K562 (cell line): ENCODE measurements around the gene KCTD6. TPM values are rescaled to one million over a fixed set of nuclear protein-coding genes. Genes with fewer than 3 reads are reported as not detected.

Experiments used
- ATAC-seq: fragments of 200-7000 bp; cut with Tn5 transposase; 3 replicates; pipeline ENCODE4 v1.9.1; 2020; ENCODE audit warnings: moderate library complexity
- BruUV-seq: library from RNA; stranded (reverse); fragments of 400-500 nt; replicated peaks from 2 replicates; lab custom pipeline; 2021; lab: Mats Ljungman, UMichigan
- CTCF ChIA-PET: fragments of 300-600 bp; formaldehyde crosslinking; extraction: SDS; loops from one replicate; lab custom pipeline; 2021; ENCODE audit warnings: low intra/inter-chr PET ratio; lab: Yijun Ruan, JAX
- POLR2A ChIA-PET: fragments of 300-600, 350-650 bp; sonication (Branson Sonifier 250); formaldehyde crosslinking; extraction: SDS; loops from one replicate; lab custom pipeline; 2021; ENCODE audit warnings: antibody characterized with exemption, inconsistent platforms; lab: Yijun Ruan, JAX
- DNase-seq, 4 experiments: peaks; one replicate each; pipeline versions ENCODE4 v3.0.0 to v3.0.0-alpha.2; 2011 to 2018; ENCODE audit warnings: low spot score in 3 of 4, mixed read lengths in 3 of 4; ENCODE audit errors: extremely low read depth in 1 of 4
- FAIRE-seq: peaks from 2 replicates; lab custom pipeline; 2011; peaks lifted over from hg19 to GRCh38; lab: Jason Lieb, UNC
- H2AFZ ChIP-seq: 2 replicates; pipeline ENCODE4 v1.6.0; 2011; ENCODE audit warnings: low read depth, low read length, control low read depth, inconsistent platforms
- H3K27ac ChIP-seq: fragments of 200-600 bp; 3 replicates; pipeline ENCODE4 v1.8.0; 2011; ENCODE audit warnings: low read depth, mild to moderate bottlenecking, control low read depth, inconsistent platforms, low read length, moderate library complexity, mixed read lengths; ENCODE audit errors: extremely low read depth
- H3K27me3 ChIP-seq, 2 experiments: fragments of 300-600 bp in 1 of 2; 2 replicates in 1 of 2; 3 replicates in 1 of 2; pipeline versions ENCODE4 v1.6.0 to v1.8.0; 2011; ENCODE audit warnings: inconsistent platforms in 2 of 2, low read length in 2 of 2, mild to moderate bottlenecking in 1 of 2, mixed read lengths in 1 of 2, moderate library complexity in 1 of 2; ENCODE audit not compliant: control insufficient read depth in 2 of 2, insufficient read depth in 2 of 2
- H3K36me3 ChIP-seq: fragments of 300-600 bp; 3 replicates; pipeline ENCODE4 v1.8.0; 2011; ENCODE audit warnings: mild to moderate bottlenecking, low read length, inconsistent platforms; ENCODE audit not compliant: control insufficient read depth, insufficient read depth
- H3K4me1 ChIP-seq, 2 experiments: fragments of 200-600 bp in 1 of 2; replicated peaks in 1 of 2; 2 replicates in 1 of 2; 3 replicates in 1 of 2; pipeline versions ENCODE4 v1.5.1 to v1.8.0; 2011; ENCODE audit warnings: inconsistent platforms in 2 of 2, low read length in 2 of 2, mild to moderate bottlenecking in 1 of 2, mixed read lengths in 1 of 2, moderate library complexity in 1 of 2; ENCODE audit not compliant: control insufficient read depth in 2 of 2, insufficient read depth in 2 of 2
- H3K4me2 ChIP-seq: 2 replicates; pipeline ENCODE4 v1.6.1; 2011; ENCODE audit warnings: low read length, control low read depth, inconsistent platforms, mixed read lengths; ENCODE audit not compliant: insufficient read depth
- H3K4me3 ChIP-seq: fragments of 200-600 bp; sonication (generic), shearing (Covaris generic); 2 replicates; pipeline ENCODE4 v1.5.1; 2016; ENCODE audit warnings: control low read depth, inconsistent platforms
- H3K79me2 ChIP-seq: fragments of 200-600 bp; 3 replicates; pipeline ENCODE4 v1.8.0; 2011; ENCODE audit warnings: low read length, inconsistent platforms; ENCODE audit not compliant: control insufficient read depth, insufficient read depth
- H3K9ac ChIP-seq, 2 experiments: 2 replicates each; pipeline versions ENCODE4 v1.6.0 to v1.6.1; 2011; ENCODE audit warnings: low read depth in 2 of 2, low read length in 2 of 2, control low read depth in 1 of 2, inconsistent platforms in 1 of 2, mild to moderate bottlenecking in 1 of 2, mixed read lengths in 1 of 2; ENCODE audit not compliant: insufficient read depth in 1 of 2
- H3K9me1 ChIP-seq: one replicate; pipeline ENCODE4 v1.6.0; 2011; ENCODE audit warnings: inconsistent platforms, mild to moderate bottlenecking, low read length, moderate library complexity; ENCODE audit not compliant: control insufficient read depth, insufficient read depth
- H3K9me3 ChIP-seq: replicated peaks from 2 replicates; pipeline ENCODE4 v1.5.1; 2011; ENCODE audit warnings: low read depth, low read length, inconsistent platforms; ENCODE audit not compliant: control insufficient read depth, insufficient read depth
- H4K20me1 ChIP-seq: replicated peaks from 2 replicates; pipeline ENCODE4 v1.6.1; 2011; ENCODE audit warnings: low read length, inconsistent platforms, mixed read lengths; ENCODE audit not compliant: control insufficient read depth, insufficient read depth
- ADNP ChIP-seq: fragments of 200-800 bp; sonication (Bioruptor generic); IDR thresholded peaks from 2 replicates; pipeline ENCODE4 v1.6.1; 2016; ENCODE audit warnings: missing genetic modification characterization, missing compliant biosample characterization
- ASH1L ChIP-seq: fragments of 450-650 bp; IDR thresholded peaks from 2 replicates; pipeline ENCODE4 v1.6.1; 2018; ENCODE audit warnings: borderline replicate concordance, mild to moderate bottlenecking, low read depth; ENCODE audit not compliant: partially characterized antibody
- CBX5 ChIP-seq: IDR thresholded peaks from 2 replicates; pipeline ENCODE4 v1.6.1; 2014; ENCODE audit warnings: low read depth, borderline replicate concordance
- HSF4 ChIP-seq: fragments of 250-450 bp; sonication (Bioruptor Pico); IDR thresholded peaks from 2 replicates; pipeline ENCODE4 v2.1.2; 2022; ENCODE audit warnings: mild to moderate bottlenecking, moderate library complexity, borderline replicate concordance
- MCM3 ChIP-seq: fragments of 450-650 bp; IDR thresholded peaks from 2 replicates; pipeline ENCODE4 v1.6.1; 2016
- MIER1 ChIP-seq: fragments of 450-650 bp; IDR thresholded peaks from 2 replicates; pipeline ENCODE4 v1.6.1; 2016; ENCODE audit warnings: antibody characterized with exemption, mild to moderate bottlenecking, low read depth
- PHF21A ChIP-seq: fragments of 450-650 bp; IDR thresholded peaks from 2 replicates; pipeline ENCODE4 v1.6.1; 2017; ENCODE audit warnings: low read depth, borderline replicate concordance
- RBM39 ChIP-seq: fragments of 200-400 bp; formaldehyde crosslinking; optimal IDR thresholded peaks from 2 replicates; pipeline ENCODE3; 2018; ENCODE audit warnings: low read depth, low read length
- TAL1 ChIP-seq: fragments of 450-650 bp; IDR thresholded peaks from 2 replicates; pipeline ENCODE4 v1.6.1; 2016; ENCODE audit warnings: mild to moderate bottlenecking
- TARDBP ChIP-seq: fragments of 450-650 bp; IDR thresholded peaks from 2 replicates; pipeline ENCODE4 v1.6.1; 2016
- WHSC1 ChIP-seq: IDR thresholded peaks from one replicate; pipeline ENCODE4 v1.6.1; 2012; ENCODE audit warnings: low read length, control low read depth, inconsistent platforms
- ZBED1 ChIP-seq: IDR thresholded peaks from 2 replicates; pipeline ENCODE4 v1.6.1; 2014
- ZC3H11A ChIP-seq: IDR thresholded peaks from 2 replicates; pipeline ENCODE4 v1.6.1; 2012; ENCODE audit warnings: low read depth, low read length, improper control_type of control experiment
- ZNF184 ChIP-seq: sonication (generic); formaldehyde crosslinking; IDR thresholded peaks from 2 replicates; pipeline ENCODE4 v1.5.0; 2020; ENCODE audit warnings: missing genetic modification reagents
- ZNF589 ChIP-seq: fragments of 200-800 bp; sonication (Bioruptor generic); IDR thresholded peaks from 2 replicates; pipeline ENCODE4 v1.6.1; 2016; ENCODE audit warnings: low read depth, missing genetic modification characterization, missing compliant biosample characterization
- WGBS: fragments of 100-300 bp; shearing (Covaris generic); methylation state at CpG from one replicate; pipeline ENCODE4 v1.1.6; 2016; ENCODE audit warnings: low coverage, mixed read lengths; ENCODE audit not compliant: insufficient coverage; ENCODE audit errors: missing lambda C conversion rate; 5-methylcytosine and 5-hydroxymethylcytosine counted together
- in situ Hi-C: fragments of 300-500 bp; cut with MboI; formaldehyde crosslinking; loops from 4 replicates; pipeline ENCODE4 v1.15.0; 2018; ENCODE audit warnings: inconsistent platforms, mixed read lengths
- intact Hi-C: fragments of 100-400 bp; cut with micrococcal nuclease; formaldehyde crosslinking; loops from 2 replicates; pipeline ENCODE4 v1.14.2; 2022
- polyA plus RNA-seq, 8 experiments: library from polyadenylated mRNA; depleted of rRNA in 4 of 8; stranded (reverse) in 5 of 8; unstranded in 3 of 8; fragments of >200 nt; fragmentation: Nextera tagmentation in 2 of 8; fragmentation: Illumina TruSeq in 1 of 8; extraction: Ambion mirVana in 2 of 8; extraction: Trizol in 1 of 8; gene quantifications; 2 replicates each; pipeline versions ENCODE4 v1.2.1 to v1.2.3, GENCODE V29; 2011 to 2014; ENCODE audit warnings: inconsistent platforms in 1 of 8, missing spikeins in 1 of 8
- total RNA-seq, 7 experiments: library from RNA; depleted of rRNA in 6 of 7; stranded (reverse); fragments of >200 nt in 6 of 7; fragmentation: Illumina TruSeq in 2 of 7; extraction: Trizol in 2 of 7; gene quantifications; 2 replicates each; pipeline versions ENCODE4 v1.2.1 to v1.2.3, GENCODE V29; 2011 to 2021; ENCODE audit warnings: low replicate concordance in 1 of 7
- TF ChIP-seq, protein P1 (sequence below): IDR thresholded peaks from 2 replicates; pipeline ENCODE4 v1.6.1; 2016; ENCODE audit warnings: missing genetic modification characterization, missing compliant biosample characterization
- TF ChIP-seq, protein P2 (sequence below): fragments of 250-450 bp; sonication (Bioruptor Pico); IDR thresholded peaks from 2 replicates; pipeline ENCODE4 v1.5.1; 2021; ENCODE audit warnings: mild to moderate bottlenecking

Gene KCTD6
- total and polyA plus RNA-seq, 9 of the 15 experiments (the other 6 are each of a cell fraction or from before 2014, with no cell fraction given): 2.1 to 5.9 (median 4.5) TPM

GRCh38 chr3:58459160-58459559 lies 32.7 kb upstream of the KCTD6 start:
- DNase-seq (no peak), FAIRE-seq (no peak), ATAC-seq (no peak)
- intact Hi-C loops (no loop called here), in situ Hi-C loops (no loop called here)
- Histone ChIP-seq H3K27ac (no peak overlapping the region), H3K79me2 (no peaks in the 10 kb centered on the region), H3K4me2 (no peak overlapping the region), H3K9me3 (no peaks in the 10 kb centered on the region), H2AFZ (no peak overlapping the region), H3K9ac (no peak overlapping the region), H3K4me1 (peaks cover 0 to 2% of the 10 kb centered on the region in 2 experiments; a peak in 1 of 5 replicates), H3K9me1 (no peaks in the 10 kb centered on the region), H3K27me3 (0 out of 5 replicates have a peak, but pooled peaks cover 0 to 2% of the 10 kb centered on the region in 2 experiments), H3K36me3 (no peaks in the 10 kb centered on the region), H4K20me1 (no peaks in the 10 kb centered on the region), H3K4me3 (no peak overlapping the region)
- no TSS peak for BruUV-seq
- 3% methylated on average over 4 of the region's 4 CpGs for WGBS
- ChIA-PET CTCF (no interaction called here), POLR2A (no interaction called here)
- TF ChIP-seq ZNF184 (no peak), PHF21A (no peak), HSF4 (CRISPR knock-in tag) (no peak), RBM39 (no peak), TARDBP (no peak), MIER1 (no peak), CBX5 (no peak), ZNF589 (no peak), TAL1 (no peak), ZC3H11A (no peak), MCM3 (no peak), ADNP (tag) (no peak), ASH1L (no peak), WHSC1 (no peak), ZBED1 (no peak)
- TF ChIP-seq, protein P1, sequence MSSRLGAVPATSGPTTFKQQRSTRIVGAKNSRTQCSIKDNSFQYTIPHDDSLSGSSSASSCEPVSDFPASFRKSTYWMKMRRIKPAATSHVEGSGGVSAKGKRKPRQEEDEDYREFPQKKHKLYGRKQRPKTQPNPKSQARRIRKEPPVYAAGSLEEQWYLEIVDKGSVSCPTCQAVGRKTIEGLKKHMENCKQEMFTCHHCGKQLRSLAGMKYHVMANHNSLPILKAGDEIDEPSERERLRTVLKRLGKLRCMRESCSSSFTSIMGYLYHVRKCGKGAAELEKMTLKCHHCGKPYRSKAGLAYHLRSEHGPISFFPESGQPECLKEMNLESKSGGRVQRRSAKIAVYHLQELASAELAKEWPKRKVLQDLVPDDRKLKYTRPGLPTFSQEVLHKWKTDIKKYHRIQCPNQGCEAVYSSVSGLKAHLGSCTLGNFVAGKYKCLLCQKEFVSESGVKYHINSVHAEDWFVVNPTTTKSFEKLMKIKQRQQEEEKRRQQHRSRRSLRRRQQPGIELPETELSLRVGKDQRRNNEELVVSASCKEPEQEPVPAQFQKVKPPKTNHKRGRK (tag): no peak
- TF ChIP-seq, protein P2, sequence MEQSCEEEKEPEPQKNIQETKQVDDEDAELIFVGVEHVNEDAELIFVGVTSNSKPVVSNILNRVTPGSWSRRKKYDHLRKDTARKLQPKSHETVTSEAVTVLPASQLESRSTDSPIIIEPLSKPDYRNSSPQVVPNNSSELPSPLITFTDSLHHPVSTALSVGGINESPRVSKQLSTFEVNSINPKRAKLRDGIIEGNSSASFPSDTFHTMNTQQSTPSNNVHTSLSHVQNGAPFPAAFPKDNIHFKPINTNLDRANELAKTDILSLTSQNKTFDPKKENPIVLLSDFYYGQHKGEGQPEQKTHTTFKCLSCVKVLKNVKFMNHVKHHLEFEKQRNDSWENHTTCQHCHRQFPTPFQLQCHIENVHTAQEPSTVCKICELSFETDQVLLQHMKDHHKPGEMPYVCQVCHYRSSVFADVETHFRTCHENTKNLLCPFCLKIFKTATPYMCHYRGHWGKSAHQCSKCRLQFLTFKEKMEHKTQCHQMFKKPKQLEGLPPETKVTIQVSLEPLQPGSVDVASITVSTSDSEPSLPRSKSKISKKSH: no peak
- TF ChIP-seq, all 486 proteins: peak for 0
